Loucy (cell line): ENCODE measurements around the gene KCNT1.

Experiments
- CTCF ChIP-seq: fragments of 200-600 bp; sonication (generic); conservative IDR thresholded peaks from 2 replicates; pipeline ENCODE4 v1.5.1; 2014; ENCODE audit warnings: mild to moderate bottlenecking, antibody characterized with exemption, low read length
- EZH2phosphoT487 ChIP-seq: fragments of 200-600 bp; IDR thresholded peaks from 2 replicates; pipeline ENCODE4 v1.6.1; 2018; ENCODE audit warnings: antibody characterized with exemption, mild to moderate bottlenecking, moderate library complexity, borderline replicate concordance

- no peak for TF ChIP-seq EZH2phosphoT487
- no peak for TF ChIP-seq CTCF
Measured at GRCh38 chr9:135673941-135674340, 28.0 kb upstream of the KCNT1 start.
